AG20443 (cell line): ENCODE measurements around the gene PRMT5.

Source experiments
- DNase-seq: peaks from one replicate; pipeline ENCODE4 v3.0.0; 2012; ENCODE audit warnings: low spot score, mixed read lengths

The PRMT5 gene

GRCh38 chr14:22875003-22875747 is 54.0 kb downstream of the PRMT5 start:
- no peak for DNase-seq

GRCh38 chr14:22872833-22873520 is 56.2 kb downstream of the PRMT5 start:
- DNase-seq = no peak

GRCh38 chr14:22872033-22872832 is 56.9 kb downstream of the PRMT5 start:
- DNase-seq = peak; percentile 81

- DNase-seq = peak; percentile 91
These were observed 57.7 kb downstream of the PRMT5 start, which contains the start of gene LRP10 for GRCh38 chr14:22871224-22872032. Gene LRP10 (plus strand): TSS chr14:22871740. CDS start chr14:22872304, 564 bp downstream.

- no peak for DNase-seq
These were observed 58.4 kb downstream of the PRMT5 start for GRCh38 chr14:22870811-22871223.
